Measurements from ENCODE around the gene CCT3.

CCT3 gene

GRCh38 chr1:156320560-156320959 is 17.5 kb downstream of the CCT3 start:
- no peak for DNase-seq (ENCODE audit: low read depth)

GRCh38 chr1:156319664-156320063 is 18.4 kb downstream of the CCT3 start:
- no peak for DNase-seq (ENCODE audit: low read depth)

DNA sequence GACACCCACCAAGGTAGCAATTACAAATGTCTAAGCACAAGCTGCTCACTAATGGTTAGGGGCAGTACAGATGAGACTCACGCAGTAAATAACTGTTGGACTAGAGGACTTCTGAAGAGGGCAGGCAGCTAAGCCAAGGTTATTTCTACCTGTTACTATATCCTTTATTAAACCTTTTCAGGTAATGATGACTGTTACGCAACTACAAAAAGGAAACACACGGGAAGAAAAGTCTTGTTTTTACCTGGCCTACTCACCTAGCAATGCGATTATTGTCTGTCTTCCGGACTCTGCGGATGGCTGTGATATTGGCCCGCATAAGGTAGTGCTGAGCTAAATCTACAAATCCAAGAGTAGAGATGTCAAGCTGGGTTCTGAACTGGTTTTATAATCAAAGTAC is 21.2 kb downstream of the CCT3 start:
- no peak for DNase-seq (ENCODE audit: low read depth)

GRCh38 chr1:156310962-156311361 is 27.1 kb downstream of the CCT3 start:
- no peak for DNase-seq (ENCODE audit: low read depth)

DNA sequence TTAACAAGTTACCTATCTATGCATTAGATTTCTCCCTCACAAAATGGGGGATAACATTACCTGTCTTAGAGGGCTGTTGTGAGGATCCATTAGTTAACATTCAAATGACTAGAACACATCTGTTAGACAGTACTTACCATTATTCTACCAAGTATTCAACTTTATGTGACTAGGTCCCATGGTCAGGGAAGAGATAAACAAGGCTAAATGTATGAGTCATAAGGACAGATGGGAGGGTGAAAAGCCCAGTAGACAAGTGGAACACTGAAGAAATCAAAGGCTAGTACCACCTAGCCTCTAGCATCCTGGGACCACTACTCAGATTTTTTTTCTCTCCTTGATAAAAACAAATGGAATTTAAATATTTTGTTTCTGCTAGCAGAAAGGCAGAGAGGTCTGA is 30.0 kb downstream of the CCT3 start:
- DNase-seq (ENCODE audit: low read depth): no peak

DNA sequence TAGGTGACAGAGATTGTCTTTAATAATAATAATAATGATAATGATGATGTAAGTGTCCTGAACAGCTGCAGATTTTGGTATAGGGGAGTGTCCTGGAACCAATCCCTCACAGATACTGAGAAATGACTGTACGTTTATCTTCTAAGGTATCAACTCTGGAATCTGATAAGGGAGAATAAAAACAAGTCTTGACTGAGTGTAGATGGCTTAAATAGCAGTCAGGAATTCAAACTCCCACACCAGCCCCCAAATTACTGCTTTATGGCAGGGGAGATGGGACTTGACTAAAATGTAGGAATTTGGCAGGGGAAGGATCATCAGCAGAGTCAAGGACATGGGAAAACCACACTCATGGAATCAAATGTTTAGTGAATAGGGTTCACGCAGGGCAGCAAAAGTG is 32.9 kb downstream of the CCT3 start:
- DNase-seq (ENCODE audit: low read depth): no peak

DNA sequence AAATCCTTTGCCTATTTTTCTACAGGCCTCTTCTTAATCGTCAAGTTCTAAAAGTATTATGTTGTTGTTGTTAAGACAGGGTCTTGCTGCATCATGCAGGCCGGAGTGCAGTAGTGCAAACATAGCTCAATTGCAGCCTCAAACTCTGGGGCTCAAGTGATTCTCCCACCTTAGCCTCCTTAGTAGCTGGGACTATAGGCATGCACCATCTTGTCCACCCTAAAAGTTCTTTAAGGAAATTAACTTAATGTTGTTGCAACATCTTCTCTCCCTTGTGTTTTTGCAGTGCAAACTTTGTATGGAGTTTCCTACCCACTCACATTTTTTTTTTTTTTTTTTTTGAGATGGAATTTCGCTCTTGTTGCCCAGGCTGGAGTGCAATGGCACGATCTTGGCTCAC is 34.9 kb downstream of the CCT3 start:
- no peak for DNase-seq (ENCODE audit: low read depth)

DNA sequence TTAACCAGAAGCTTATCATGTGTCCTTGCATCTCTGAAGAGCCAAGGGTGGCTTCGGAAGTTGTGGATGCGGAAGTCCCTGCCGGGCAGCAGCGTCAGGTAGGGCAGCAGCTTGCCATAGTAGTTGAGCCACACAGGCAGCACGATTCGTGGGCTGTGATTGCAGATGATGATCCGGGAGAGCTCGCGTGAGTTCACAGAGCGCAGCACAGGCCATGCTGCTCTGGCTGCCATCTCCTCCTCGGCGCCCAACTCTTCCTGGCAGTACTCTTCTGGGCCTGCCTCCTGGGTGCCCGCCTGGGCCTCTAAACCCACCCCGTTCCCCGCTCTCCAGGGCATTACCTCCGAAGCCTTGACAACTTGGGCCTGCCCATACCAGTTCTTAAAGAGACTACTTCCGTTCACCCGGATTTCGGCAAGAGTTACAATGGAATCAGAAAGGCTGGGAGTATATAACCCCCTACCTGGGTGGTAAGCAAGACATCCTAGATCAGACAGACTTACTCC is 39.2 kb downstream of the CCT3 start, which contains the start of gene VHLL:
Gene VHLL (minus strand): TSS at position 456 of the 506 bp plus-strand sequence. CDS start 118 bp downstream, at position 338.
- DNase-seq (ENCODE audit: low read depth): no peak

GRCh38 chr1:156295391-156295947 is 42.6 kb downstream of the CCT3 start, which contains the start of gene GLMP:
Gene GLMP, minus strand, starts transcription at chr1:156295679. Its CDS starts 34 bp downstream, at chr1:156295645.
- peak; percentile 28 for DNase-seq (ENCODE audit: low read depth)

GRCh38 chr1:156293895-156294294 is 44.2 kb downstream of the CCT3 start:
- DNase-seq (ENCODE audit: low read depth): no peak

DNA sequence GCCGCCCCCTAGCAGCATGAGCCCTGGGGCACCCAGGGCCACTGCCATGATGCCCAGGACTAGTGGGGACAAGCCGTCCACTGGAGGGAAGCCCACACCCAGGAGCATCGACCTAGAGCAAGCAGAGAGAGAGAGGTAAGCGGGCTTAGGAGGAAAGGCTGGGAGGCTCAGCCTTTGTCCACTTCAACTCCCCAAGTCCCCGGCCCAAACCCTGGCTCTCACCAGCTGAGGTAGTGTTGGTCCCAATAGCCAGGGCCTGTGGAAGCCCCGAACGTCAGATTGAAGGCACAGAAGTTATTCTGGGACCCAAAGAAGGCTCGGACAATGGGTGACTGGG is 45.0 kb downstream of the CCT3 start:
- DNase-seq (ENCODE audit: low read depth): no peak

- DNase-seq (ENCODE audit: low read depth): no peak
These were observed 46.6 kb downstream of the CCT3 start for GRCh38 chr1:156291226-156292061.

GRCh38 chr1:156289857-156290256 is 48.2 kb downstream of the CCT3 start:
- DNase-seq (ENCODE audit: low read depth): no peak

DNA sequence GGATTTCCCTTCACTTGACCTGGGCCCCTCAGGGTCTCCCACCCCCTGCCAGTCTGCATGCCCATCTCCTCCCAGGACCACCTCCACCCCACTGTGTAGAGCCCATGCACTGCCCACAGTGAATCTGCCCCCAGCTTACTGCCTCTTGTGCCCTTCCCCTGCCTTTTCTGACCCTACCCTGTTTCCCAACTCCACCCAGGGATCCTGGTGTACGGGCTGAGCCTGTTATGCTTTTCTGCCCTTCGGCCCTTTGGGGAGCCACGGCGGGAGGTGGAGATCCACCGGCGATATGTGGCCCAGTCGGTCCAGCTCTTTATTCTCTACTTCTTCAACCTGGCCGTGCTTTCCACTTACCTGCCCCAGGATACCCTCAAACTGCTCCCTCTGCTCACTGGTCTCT is 52.0 kb downstream of the CCT3 start:
- no peak for DNase-seq (ENCODE audit: low read depth)

DNA sequence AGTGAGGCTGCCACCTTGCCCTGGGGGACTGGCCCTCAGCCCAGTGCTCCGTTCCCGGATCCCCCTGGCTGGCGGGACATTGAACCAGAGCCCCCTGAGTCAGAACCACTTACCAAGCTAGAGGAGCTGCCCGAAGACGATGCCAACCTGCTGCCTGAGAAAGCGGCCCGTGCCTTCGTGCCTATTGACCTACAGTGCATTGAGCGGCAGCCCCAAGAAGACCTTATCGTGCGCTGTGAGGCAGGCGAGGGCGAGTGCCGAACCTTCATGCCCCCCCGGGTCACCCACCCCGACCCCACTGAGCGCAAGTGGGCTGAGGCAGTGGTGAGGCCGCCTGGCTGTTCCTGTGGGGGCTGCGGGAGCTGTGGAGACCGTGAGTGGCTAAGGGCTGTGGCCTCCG is 52.7 kb downstream of the CCT3 start:
- no peak for DNase-seq (ENCODE audit: low read depth)

GRCh38 chr1:156284757-156285156 is 53.3 kb downstream of the CCT3 start:
- no peak for DNase-seq (ENCODE audit: low read depth)

DNA sequence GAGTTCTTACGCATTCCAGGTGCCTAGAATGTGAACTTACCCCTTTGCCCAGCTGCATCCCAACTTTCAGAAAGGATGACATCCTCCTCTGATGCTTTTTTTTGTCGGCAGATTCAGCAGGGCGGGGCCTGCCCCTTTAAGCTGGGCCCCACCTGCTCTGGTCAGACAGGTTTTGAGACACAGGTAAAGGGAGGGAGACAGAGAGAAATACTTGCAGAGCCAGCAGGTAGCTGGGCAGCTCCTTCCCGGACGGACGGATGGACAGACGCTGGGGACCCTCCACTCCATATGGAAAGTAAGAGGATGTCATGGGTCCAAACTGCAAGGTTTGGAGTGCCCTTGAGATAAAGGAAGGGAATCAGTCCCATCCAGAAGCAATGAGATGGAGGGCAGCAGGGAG is 54.0 kb downstream of the CCT3 start, which contains the start of gene TMEM79:
Gene TMEM79 (plus strand): TSS at position 214 of the 400 bp plus-strand sequence. CDS start 902 bp downstream, outside the sequence.
- no peak for DNase-seq (ENCODE audit: low read depth)

GRCh38 chr1:156283521-156283920 is 54.6 kb downstream of the CCT3 start:
- DNase-seq (ENCODE audit: low read depth): no peak

DNA sequence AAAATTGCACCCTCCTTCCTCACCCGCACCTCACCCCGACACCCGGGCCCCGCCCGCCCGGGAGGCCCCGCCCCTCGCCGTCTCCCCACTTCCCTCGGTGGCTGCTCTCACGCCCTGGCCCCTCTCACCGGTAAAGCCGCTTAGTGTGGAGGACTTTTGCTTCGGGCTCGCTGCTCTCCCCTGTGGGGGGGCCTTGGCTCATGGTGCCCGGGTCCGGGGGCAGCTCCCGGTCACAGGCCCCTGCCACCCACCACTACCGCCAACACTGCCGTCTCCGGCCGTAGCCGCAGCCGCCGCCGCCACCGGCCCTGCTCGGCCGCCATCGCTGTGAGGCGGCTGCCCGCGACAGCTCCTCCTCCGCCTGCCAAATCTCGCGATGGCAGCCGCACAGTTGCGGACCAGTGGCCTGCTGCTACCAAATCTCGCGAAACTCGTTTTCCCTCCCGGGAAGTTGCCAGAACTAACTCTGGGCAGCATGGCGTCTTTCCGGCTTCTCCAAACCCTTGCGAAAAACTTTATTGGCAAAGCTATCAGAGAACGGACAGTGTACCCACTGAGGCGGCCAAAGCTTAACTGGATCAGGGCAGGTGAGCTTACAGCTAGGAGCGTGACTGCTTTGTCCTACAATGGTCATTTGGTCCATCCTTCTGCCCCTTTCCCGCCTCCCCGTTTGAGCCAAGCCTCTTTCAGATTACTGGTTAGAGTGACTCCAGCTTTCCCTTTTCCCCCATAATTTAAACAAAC is 55.4 kb downstream of the CCT3 start, which contains the start of gene SMG5:
Gene SMG5 (minus strand): TSS at position 347 of the 744 bp plus-strand sequence. CDS start 145 bp downstream, at position 202.
- DNase-seq (ENCODE audit: low read depth): peak; percentile 89

- DNase-seq (ENCODE audit: low read depth): no peak
These were observed 56.2 kb downstream of the CCT3 start for GRCh38 chr1:156281693-156282478.

DNA sequence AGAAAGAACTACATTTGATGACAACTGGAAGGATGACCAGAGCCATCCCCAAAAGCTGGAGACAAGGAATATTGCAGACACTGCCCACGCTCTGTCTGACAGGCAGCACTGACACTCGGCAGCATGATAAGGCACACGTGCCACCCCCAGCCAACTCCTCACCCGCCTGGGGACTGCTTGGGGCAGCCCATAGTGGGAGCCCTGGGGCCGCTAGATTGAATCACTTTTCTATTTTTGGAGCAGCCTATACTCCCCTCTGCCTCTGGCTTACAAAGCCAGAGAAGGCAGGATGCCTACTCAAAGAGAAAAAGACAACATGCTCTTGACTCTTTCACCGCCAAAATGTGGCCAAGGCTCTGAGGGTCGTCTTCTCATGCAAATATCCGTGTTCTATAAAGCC is 56.8 kb downstream of the CCT3 start:
- peak; percentile 25 for DNase-seq (ENCODE audit: low read depth)

DNA sequence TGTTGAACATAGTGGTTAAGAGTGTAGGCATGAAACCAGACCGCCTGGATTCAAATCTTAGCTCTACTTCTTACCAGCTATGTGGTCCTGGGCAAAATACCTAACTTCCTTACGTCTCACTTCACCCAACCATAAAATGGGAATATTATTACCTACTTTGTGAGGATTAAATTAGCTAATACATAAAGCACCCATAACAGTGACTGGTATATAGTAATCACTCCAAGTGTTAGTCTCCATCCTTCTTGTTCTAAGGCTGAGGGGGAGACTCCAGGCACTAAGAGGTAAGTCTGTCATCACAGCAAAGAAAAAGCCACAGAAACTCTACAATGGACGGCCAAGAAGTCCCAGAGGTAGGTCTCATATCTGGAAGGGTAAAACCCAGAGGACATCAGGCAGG is 58.3 kb downstream of the CCT3 start:
- no peak for DNase-seq (ENCODE audit: low read depth)

Data from activated T-helper 9 cell treated with anti-CD3 and anti-CD28 coated beads, Interleukin-2, amount 50 U/mL, for 16 hours (primary cell).